ENCODE data around the gene MDP1. TPM values are rescaled to one million over a fixed set of nuclear protein-coding genes. Genes with fewer than 3 reads are reported as not detected.

The MDP1 gene
- total RNA-seq, 1 experiment from 2014 or later: 18.8 TPM

DNA sequence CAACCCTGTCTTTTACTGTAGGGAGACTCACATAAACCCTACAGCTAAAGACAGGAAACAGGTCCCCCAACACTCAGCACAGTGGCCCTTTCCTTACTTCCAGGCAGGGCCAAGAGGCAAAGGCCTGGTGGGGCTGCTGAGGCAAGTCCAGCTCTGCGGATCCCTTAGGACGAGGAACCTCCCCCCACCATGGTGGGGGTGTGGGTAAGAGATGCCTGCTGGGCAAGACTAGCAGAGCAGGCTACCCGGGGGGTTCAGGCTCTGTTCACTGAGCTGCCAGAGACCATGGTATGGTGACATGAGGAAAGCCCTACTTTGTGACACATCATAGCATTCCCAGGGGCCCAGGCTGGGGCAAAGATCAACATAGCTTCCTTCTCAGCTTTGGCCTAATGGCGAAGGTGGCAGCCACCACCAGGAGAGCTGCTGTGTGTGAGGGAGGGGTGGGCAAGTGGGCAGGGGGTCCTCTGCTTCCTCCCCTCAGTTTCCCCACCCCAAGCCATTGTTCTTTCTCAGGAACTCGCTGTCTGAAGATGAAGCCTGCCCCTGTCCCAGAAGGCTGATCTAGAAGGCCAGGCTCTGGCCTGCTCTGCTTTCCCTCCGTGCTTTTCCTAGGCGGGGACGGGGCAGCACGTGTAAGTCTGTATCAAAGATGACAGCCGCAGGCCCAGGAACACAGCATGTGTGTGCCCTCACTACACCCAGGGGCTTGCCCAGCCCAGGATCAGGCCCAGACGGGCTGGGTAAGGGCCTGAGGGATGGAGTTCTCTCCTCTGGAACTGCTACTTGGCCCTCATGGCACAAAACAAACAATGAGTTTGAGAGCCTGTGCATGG lies 36.6 kb upstream of the MDP1 start:
- Mint-ChIP-seq H3K27ac (no peak overlapping the region; a peak in 1 of 7 replicates), H3K36me3 (ENCODE audit: insufficient read depth in 1 of 3, low read depth in 3 of 3) (no peaks in the 10 kb centered on the region), H3K4me1 (no peaks in the 10 kb centered on the region), H3K9me3 (no peaks in the 10 kb centered on the region), H3K27me3 (ENCODE audit: low read depth) (no peaks in the 10 kb centered on the region; the same call in 1 of the 2 replicates), H3K4me3 (no peak overlapping the region)
- Histone ChIP-seq H3K79me2 (ENCODE audit: insufficient read depth, low read length) (no peaks in the 10 kb centered on the region), H3K18ac (ENCODE audit: insufficient read length, low read depth, low read length) (no peak overlapping the region), H3K27me3 (ENCODE audit: insufficient read depth, low read length) (no peaks in the 10 kb centered on the region), H3K9me3 (ENCODE audit: control insufficient read depth, low read depth, low read length) (no peaks in the 10 kb centered on the region), H3T11ph (ENCODE audit: low read length) (no peak overlapping the region), H2BK5ac (ENCODE audit: insufficient read length, low read length) (no peak overlapping the region), H2BK20ac (ENCODE audit: low read depth, low read length, poor library complexity, severe bottlenecking) (no peak overlapping the region), H4K91ac (ENCODE audit: insufficient read length, low read depth, low read length) (no peak overlapping the region), H3K9ac (ENCODE audit: extremely low read depth, insufficient read length, low read length) (no peak overlapping the region), H3K14ac (ENCODE audit: insufficient read depth, low read length) (no peak overlapping the region), H4K20me1 (ENCODE audit: control insufficient read depth, insufficient read depth, insufficient read length) (no peaks in the 10 kb centered on the region), H4K8ac (replicated peaks; ENCODE audit: insufficient read length, low read depth, low read length) (no peak overlapping the region), H2BK120ac (ENCODE audit: low read depth, low read length, poor library complexity, severe bottlenecking) (no peak overlapping the region), H2AK5ac (ENCODE audit: insufficient read length, low read length) (no peak overlapping the region), H3K23me2 (ENCODE audit: insufficient read length, low read depth, low read length, poor library complexity, severe bottlenecking) (no peaks in the 10 kb centered on the region), H2BK15ac (ENCODE audit: low read depth, low read length) (no peak overlapping the region), H3K4me2 (ENCODE audit: insufficient read depth, insufficient read length, low read length) (no peak overlapping the region), H3K4me1 (ENCODE audit: insufficient read depth, low read length) (no peaks in the 10 kb centered on the region), H3K23ac (ENCODE audit: insufficient read length, low read depth, low read length) (no peak overlapping the region), H3K27ac (ENCODE audit: insufficient read length, low read depth, low read length) (no peak overlapping the region), H4K5ac (ENCODE audit: insufficient read length, low read depth, low read length) (no peak overlapping the region), H2AFZ (ENCODE audit: low read length) (no peak overlapping the region), H3K79me1 (ENCODE audit: insufficient read depth, low read depth, low read length, poor library complexity, severe bottlenecking) (no peaks in the 10 kb centered on the region), H3K56ac (ENCODE audit: insufficient read length, low read depth, low read length) (no peak overlapping the region), H3K4ac (ENCODE audit: low read depth, low read length) (no peak overlapping the region), H2BK12ac (ENCODE audit: insufficient read length, low read depth, low read length) (no peak overlapping the region)
- TF ChIP-seq, protein P1, sequence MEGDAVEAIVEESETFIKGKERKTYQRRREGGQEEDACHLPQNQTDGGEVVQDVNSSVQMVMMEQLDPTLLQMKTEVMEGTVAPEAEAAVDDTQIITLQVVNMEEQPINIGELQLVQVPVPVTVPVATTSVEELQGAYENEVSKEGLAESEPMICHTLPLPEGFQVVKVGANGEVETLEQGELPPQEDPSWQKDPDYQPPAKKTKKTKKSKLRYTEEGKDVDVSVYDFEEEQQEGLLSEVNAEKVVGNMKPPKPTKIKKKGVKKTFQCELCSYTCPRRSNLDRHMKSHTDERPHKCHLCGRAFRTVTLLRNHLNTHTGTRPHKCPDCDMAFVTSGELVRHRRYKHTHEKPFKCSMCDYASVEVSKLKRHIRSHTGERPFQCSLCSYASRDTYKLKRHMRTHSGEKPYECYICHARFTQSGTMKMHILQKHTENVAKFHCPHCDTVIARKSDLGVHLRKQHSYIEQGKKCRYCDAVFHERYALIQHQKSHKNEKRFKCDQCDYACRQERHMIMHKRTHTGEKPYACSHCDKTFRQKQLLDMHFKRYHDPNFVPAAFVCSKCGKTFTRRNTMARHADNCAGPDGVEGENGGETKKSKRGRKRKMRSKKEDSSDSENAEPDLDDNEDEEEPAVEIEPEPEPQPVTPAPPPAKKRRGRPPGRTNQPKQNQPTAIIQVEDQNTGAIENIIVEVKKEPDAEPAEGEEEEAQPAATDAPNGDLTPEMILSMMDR (conservative IDR thresholded peaks at IDR 0.05): no peak
- no CpG with 5 or more reads among the region's 11 CpGs for WGBS (ENCODE audit: extremely low coverage, insufficient read length, low lambda C conversion rate)
- no peak for DNase-seq
